Measurements from ENCODE around the gene FBLN1.

DNA sequence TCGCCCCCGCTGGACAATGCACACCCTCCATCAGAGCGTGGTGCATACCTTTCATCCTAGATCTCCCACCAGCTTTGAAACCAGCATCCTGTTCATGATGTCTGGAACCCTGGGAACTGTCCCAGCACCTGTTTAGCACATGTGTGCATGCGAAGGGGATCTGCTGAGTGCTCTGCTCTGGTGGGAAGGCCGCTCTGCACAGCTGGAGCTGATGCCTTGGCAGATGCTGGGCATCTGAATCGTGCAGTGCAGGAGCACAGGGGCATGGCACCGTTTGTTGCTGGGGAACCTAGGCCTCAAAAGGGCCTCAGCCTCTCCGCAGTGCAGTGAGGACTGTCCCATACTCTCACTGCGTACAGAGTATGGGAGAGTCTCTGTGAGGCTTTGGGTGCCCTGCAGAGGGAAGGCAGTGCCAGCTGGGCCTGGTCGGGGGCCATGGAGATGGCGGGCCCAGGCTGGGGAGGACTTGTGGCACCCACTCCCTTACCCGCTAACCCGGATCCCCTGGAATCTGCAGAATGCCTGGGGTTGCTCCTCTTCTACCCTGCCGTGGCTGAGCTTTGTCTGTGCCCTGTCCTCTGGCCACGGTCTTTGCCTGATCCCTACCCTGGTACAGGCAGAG lies 96.0 kb downstream of the FBLN1 start:
- no peak for TF ChIP-seq POLR2AphosphoS5 (IDR thresholded peaks at IDR 0.05; ENCODE audit: low read depth, low read length)
- no peak for TF ChIP-seq EGR1 (IDR thresholded peaks at IDR 0.05; ENCODE audit: low read depth)
- TF ChIP-seq, protein P1, sequence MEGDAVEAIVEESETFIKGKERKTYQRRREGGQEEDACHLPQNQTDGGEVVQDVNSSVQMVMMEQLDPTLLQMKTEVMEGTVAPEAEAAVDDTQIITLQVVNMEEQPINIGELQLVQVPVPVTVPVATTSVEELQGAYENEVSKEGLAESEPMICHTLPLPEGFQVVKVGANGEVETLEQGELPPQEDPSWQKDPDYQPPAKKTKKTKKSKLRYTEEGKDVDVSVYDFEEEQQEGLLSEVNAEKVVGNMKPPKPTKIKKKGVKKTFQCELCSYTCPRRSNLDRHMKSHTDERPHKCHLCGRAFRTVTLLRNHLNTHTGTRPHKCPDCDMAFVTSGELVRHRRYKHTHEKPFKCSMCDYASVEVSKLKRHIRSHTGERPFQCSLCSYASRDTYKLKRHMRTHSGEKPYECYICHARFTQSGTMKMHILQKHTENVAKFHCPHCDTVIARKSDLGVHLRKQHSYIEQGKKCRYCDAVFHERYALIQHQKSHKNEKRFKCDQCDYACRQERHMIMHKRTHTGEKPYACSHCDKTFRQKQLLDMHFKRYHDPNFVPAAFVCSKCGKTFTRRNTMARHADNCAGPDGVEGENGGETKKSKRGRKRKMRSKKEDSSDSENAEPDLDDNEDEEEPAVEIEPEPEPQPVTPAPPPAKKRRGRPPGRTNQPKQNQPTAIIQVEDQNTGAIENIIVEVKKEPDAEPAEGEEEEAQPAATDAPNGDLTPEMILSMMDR (IDR thresholded peaks at IDR 0.05 in 2 of 3, conservative IDR thresholded peaks at IDR 0.05 in 1 of 3; ENCODE audit: borderline replicate concordance in 1 of 3, insufficient read depth in 1 of 3, low read depth in 2 of 3, low read length in 2 of 3): no peak
- TF ChIP-seq POLR2A (IDR thresholded peaks at IDR 0.05; ENCODE audit: borderline replicate concordance, extremely low read depth, insufficient read depth, insufficient read length): no peak
- TF ChIP-seq ZFX (IDR thresholded peaks at IDR 0.05): no peak
- TF ChIP-seq, protein P2, sequence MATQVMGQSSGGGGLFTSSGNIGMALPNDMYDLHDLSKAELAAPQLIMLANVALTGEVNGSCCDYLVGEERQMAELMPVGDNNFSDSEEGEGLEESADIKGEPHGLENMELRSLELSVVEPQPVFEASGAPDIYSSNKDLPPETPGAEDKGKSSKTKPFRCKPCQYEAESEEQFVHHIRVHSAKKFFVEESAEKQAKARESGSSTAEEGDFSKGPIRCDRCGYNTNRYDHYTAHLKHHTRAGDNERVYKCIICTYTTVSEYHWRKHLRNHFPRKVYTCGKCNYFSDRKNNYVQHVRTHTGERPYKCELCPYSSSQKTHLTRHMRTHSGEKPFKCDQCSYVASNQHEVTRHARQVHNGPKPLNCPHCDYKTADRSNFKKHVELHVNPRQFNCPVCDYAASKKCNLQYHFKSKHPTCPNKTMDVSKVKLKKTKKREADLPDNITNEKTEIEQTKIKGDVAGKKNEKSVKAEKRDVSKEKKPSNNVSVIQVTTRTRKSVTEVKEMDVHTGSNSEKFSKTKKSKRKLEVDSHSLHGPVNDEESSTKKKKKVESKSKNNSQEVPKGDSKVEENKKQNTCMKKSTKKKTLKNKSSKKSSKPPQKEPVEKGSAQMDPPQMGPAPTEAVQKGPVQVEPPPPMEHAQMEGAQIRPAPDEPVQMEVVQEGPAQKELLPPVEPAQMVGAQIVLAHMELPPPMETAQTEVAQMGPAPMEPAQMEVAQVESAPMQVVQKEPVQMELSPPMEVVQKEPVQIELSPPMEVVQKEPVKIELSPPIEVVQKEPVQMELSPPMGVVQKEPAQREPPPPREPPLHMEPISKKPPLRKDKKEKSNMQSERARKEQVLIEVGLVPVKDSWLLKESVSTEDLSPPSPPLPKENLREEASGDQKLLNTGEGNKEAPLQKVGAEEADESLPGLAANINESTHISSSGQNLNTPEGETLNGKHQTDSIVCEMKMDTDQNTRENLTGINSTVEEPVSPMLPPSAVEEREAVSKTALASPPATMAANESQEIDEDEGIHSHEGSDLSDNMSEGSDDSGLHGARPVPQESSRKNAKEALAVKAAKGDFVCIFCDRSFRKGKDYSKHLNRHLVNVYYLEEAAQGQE (IDR thresholded peaks at IDR 0.05; ENCODE audit: low read depth): no peak
- no peak for TF ChIP-seq ZNF274 (IDR thresholded peaks at IDR 0.05; ENCODE audit: low read depth, low read length)
- no peak for TF ChIP-seq SP1 (IDR thresholded peaks at IDR 0.05; ENCODE audit: low read depth)
- TF ChIP-seq TCF7L2 (IDR thresholded peaks at IDR 0.05; ENCODE audit: borderline replicate concordance, extremely low read depth, insufficient read depth, insufficient read length): no peak

Data from HCT116 (cell line).